CD4-positive, alpha-beta T cell treated with Interleukin-6 at 100 ng/mL for 8 hours (primary cell): ENCODE results near the gene SUPT20HL2.
"Not testable (repeated sequence)": the region's sequence is repeated elsewhere in the genome, so short reads cannot be mapped to it uniquely, and the experiment has no call there.

ENCODE experiments used
- DNase-seq: peaks from one replicate; pipeline ENCODE4 v3.0.0-alpha.2; 2020; ENCODE audit warnings: mixed read lengths, low spot score

SUPT20HL2 gene

GRCh38 chrX:24309580-24310374, 4.1 kb downstream of the SUPT20HL2 start:
- DNase-seq, result not testable (repeated sequence)

GRCh38 chrX:24308803-24309202, 5.1 kb downstream of the SUPT20HL2 start:
- not testable (repeated sequence) for DNase-seq

- no peak for DNase-seq
These were observed 7.4 kb downstream of the SUPT20HL2 start for GRCh38 chrX:24306440-24306839.

- no peak for DNase-seq
These were observed 8.0 kb downstream of the SUPT20HL2 start for GRCh38 chrX:24305905-24306304.

GRCh38 chrX:24301806-24302205, 12.1 kb downstream of the SUPT20HL2 start:
- no peak for DNase-seq

GRCh38 chrX:24301060-24301459, 12.8 kb downstream of the SUPT20HL2 start:
- no peak for DNase-seq

GRCh38 chrX:24298191-24298590, 15.7 kb downstream of the SUPT20HL2 start:
- DNase-seq, result no peak

GRCh38 chrX:24294619-24295018, 19.2 kb downstream of the SUPT20HL2 start:
- no peak for DNase-seq

GRCh38 chrX:24293412-24293811, 20.5 kb downstream of the SUPT20HL2 start:
- no peak for DNase-seq

- no peak for DNase-seq
These were observed 21.5 kb downstream of the SUPT20HL2 start for GRCh38 chrX:24292353-24292752.

GRCh38 chrX:24285082-24285481, 28.8 kb downstream of the SUPT20HL2 start:
- no peak for DNase-seq

- DNase-seq, result no peak
These were observed 30.6 kb downstream of the SUPT20HL2 start for GRCh38 chrX:24283127-24283794.

GRCh38 chrX:24282381-24283126, 31.3 kb downstream of the SUPT20HL2 start:
- DNase-seq, result no peak

- no peak for DNase-seq
These were observed 36.5 kb downstream of the SUPT20HL2 start for GRCh38 chrX:24277405-24277804.

GRCh38 chrX:24276015-24276414, 37.9 kb downstream of the SUPT20HL2 start:
- DNase-seq, result no peak

- no peak for DNase-seq
These were observed 42.6 kb downstream of the SUPT20HL2 start for GRCh38 chrX:24271262-24271661.

- DNase-seq, result no peak
These were observed 45.1 kb downstream of the SUPT20HL2 start for GRCh38 chrX:24268786-24269185.

GRCh38 chrX:24266996-24267395, 46.9 kb downstream of the SUPT20HL2 start:
- DNase-seq, result no peak

- no peak for DNase-seq
These were observed 49.5 kb downstream of the SUPT20HL2 start for GRCh38 chrX:24264383-24264782.

- no peak for DNase-seq
These were observed 51.6 kb downstream of the SUPT20HL2 start for GRCh38 chrX:24262309-24262708.
